Limb (tissue), 2 donors: Measurements from ENCODE around the gene KCNN4.
"Not testable (repeated sequence)": the region's sequence is repeated elsewhere in the genome, so short reads cannot be mapped to it uniquely, and the experiment has no call there.

Source experiments
- DNase-seq, 2 donors: peaks; one replicate each; pipeline ENCODE4 v3.0.0-alpha.2; 2016; ENCODE audit errors: extremely low spot score in 2 of 2

The KCNN4 gene

DNA sequence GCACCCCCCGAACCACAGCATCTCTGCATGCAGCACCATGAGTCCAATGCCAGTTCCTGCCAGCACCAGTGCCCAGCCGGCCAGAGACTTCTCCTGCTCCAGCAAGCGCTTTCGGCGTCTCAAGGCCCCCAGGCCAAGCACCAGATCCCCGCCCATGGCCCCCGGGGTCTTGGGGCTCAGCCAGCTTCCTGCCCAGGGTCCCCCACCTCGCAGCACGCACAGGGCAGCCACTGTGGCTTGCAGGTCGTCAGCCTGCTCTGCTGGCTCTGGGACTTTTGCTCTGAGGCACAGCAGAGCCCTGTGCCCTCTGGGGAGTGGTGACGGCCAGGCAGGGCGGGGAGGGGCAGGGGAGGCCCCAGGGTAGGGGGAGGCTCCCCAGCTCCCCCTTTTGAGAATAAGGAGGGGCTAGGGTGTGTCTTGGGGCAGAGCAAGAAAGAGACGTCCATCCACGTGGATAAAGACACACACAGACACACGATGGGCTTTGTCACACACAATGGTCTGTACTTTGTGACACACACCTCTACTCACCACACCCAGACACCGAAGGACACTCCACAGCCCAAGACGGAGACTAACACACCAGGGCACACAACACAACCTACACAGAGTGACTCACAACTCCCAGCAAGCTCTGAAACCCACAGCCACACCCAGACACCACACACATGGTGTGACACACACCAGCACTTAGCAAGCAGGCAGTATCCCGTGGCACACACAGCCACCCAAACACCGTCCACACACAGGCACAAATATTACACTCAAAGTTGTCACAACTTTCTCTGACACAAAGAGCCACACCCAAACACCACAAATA, at the start of gene KCNN4:
KCNN4 (minus strand) TSS at position 268 of the 820 bp plus-strand sequence; CDS start at position 156, 112 bp downstream.
- no peak for DNase-seq

DNA sequence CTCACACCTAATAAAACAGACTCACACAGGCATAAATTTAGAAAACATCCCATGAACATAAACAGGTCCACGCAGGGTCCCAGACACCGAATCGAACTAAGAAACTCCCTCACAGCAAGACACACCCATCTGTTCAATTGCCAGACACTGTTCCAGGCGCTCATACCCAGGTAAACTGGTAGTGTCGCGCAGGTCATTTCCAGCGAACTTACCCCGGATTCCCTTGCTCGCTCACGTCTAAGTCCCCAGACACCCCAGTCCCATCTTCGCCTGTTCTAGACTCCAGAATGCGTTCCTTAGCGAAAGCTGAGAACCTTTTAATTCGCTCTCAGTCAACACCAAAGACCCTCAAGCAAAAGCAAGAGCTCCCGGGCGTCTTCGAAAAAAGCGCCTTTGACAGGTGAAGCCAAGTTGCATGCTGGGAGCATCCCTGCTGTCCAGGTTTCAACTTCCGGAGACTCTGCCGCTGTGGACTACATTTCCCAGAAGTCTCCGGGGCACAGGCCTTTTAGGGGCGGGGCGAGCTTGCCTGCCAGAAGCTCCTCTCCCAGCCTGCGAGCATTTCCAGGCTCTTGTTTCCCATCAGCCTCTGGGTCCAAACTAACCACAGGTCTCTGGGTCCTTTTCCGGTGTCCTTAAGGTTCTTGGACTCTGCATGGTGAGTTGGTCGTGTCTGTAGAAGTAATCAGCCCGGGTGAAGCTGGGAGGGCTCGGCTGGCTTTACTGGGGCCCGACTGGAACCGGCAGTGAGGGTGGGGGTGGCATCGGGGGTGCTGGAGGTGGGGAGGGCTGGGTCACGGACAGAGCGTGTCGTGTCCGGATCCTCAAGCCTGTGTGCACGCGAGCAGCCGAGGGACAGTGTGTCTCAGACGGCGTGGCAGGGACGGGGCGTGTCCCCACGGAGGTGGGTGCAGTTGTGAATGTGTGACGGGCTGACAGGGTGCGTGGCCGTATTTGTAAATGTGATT, 46.3 kb upstream of the KCNN4 start, which contains the start of gene ZNF283:
ZNF283 (plus strand) TSS at position 535 of the 968 bp plus-strand sequence. CDS start 6,184 bp downstream, outside the sequence.
- DNase-seq, result peak; percentile 88 to 94

DNA sequence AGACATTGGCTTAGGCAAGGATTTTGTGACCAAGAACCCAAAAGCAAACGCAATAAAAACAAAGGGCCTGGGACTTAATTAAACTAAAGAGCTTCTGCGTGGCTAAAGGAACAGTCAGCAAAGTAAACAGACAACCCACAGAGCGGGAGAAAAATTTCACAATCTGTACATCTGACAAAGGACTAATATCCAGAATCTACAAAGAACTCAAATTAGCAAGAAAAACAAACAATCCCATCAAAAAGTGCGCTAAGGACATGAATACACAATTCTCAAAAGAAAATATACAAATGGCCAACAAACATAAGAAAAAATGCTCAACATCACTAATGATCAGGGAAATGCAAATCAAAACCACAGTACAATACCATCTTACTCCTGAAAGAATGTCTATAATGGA, 43.8 kb upstream of the KCNN4 start:
- DNase-seq, result not testable (repeated sequence)

DNA sequence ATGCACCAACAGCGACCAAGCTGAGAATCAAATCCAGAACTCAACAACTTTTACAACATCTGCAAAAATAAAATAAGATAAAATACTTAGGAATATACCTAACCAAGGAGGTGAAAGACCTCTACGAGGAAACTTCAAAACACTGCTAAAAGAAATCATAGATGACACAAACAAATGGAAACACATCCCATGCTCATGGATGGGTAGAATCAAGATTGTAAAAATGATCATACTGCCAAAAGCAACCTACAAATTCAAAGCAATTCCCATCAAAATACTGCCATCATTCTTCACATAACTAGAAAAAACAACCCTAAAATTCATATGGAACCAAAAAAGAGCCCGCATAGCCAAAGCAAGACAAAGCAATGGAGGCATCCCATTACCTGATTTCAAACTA, 43.1 kb upstream of the KCNN4 start:
- not testable (repeated sequence) for DNase-seq

DNA sequence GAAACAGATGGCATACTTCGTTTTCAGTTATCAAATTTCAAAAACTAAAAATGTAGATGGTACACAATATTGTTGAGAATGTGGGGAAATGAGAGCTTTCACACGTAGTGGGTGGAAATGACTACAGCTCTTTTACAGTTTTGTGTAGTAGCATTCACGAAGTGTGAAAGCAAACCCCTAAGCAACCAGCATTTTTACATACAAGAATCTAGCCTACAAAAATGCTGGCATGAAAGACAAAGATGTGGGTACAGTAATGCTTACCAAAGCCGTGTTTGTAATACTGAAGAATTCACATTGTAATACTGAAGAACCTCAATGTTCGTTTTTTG, 40.1 kb upstream of the KCNN4 start:
- DNase-seq, result no peak

DNA sequence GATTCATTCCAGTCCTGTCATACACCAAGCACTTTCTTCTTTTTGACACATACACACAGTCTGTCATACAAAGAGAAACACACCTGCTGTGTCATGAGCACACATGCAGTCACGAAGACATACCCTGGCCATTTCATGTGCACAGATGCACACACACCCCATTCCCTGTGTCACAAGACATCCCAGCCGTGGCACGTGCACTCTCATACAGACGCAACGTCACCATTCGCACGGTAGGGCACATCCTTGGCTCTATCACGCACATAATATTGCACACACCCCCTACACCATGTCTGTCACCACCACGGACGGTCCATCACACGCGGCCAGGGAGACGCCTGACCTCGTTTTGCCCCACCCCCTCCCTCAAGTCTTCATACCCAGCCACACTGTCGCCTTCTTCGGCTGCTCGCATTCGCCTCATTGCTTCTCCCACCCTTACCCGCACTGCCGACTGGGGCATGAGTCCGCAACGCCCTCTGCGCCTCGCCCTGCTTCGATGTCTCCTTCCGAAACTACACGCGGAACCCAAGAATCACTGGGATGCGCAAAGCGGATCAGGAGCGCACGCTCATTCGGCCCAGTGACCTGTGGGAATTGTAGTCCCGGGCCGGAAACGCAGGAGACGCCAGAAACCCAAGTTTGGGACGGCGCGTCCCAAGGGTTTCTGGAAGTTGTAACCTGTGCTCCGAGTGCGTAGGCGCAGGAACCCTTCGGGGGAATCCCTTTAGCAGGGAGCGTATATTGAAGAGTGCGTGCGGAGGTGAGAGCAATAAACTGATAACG, 39.5 kb upstream of the KCNN4 start:
- DNase-seq, result peak; percentile 13 to 38

DNA sequence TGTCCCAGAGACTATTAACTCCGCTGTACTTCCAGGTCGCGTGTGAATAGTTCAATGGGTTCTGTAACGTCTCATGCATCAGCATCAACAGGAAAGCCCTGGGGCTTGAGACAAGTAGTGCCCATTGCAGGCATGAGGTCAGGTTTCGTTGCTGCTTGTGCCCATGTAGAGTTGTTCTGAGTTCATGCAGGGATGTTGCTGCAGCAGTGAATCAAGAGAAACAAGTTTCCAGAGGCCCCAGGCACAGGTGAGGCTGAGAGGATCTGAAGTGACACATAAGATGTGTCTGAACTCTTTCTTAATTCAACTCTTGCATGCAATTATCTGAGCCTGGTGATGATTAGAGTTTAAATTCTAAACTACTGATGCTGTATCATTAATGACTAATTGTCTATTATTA, 37.7 kb upstream of the KCNN4 start:
- no peak for DNase-seq

DNA sequence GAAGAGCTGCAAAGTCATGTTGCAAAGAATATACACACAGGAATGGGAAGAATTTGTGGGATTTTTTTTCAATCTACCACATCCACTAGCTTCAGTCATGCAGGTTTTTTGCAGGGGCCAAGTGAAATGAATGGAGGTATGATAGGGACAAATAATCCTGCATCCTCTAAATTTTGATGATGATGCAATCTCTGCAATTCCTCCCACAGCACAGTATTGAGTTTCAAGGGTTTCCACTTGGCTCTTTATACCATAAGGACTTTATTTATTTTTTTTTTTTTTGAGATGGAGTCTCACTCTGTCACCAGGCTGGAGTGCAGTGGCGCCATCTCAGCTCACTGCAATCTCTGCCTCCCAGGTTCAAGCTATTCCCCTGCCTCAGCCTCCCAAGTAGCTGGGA, 36.7 kb upstream of the KCNN4 start:
- not testable (repeated sequence) for DNase-seq

DNA sequence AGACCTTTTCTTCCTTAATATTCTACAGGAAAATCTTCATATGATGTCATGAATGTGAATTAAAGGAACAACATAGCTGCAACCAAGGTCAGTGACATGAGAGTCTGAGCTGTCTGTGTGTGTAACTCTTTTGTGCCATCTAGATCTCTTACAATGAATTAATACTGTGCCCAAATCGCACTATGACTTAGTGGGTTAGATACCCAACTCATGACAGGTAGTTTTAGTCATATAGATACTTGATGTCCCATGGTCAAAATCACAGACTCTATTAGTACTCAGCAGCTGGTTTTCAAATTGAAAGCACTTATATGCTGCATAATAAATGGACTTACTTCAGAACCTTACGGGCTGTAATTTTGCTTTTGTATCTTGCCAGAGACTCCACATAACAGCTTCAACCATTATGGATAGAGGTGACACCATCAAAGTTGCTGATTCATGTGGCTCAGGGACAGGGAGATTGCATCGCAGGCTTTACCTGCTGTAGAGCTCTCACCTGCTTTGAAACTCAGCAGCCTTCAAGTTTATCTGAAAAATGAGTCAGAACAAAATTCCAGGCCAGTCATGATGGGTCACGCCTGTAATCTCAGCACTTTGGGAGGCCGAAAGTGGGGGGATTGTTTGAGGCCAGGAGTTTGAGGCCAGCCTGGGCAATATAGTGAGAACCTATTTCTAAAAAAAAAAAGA, 34.0 kb upstream of the KCNN4 start:
- DNase-seq, result no peak

DNA sequence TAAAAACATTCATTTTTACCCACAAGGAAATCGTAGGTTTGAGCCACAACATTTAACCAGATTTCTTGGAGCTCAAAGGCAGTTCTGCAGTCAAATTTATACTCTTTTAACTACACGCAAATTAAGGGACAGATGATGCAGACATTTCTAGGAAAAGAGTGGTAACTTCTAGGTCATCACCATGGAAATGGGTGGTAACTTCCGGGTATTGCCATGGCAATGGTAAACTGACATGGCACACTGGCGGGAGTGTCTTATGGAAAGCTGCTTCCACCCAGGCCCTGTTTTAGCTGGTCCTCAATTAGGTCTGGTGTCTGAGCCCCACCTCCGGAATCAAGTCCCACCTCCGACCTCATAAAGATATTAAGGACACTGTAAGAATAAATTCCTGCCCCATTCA, 31.9 kb upstream of the KCNN4 start:
- DNase-seq, result no peak

DNA sequence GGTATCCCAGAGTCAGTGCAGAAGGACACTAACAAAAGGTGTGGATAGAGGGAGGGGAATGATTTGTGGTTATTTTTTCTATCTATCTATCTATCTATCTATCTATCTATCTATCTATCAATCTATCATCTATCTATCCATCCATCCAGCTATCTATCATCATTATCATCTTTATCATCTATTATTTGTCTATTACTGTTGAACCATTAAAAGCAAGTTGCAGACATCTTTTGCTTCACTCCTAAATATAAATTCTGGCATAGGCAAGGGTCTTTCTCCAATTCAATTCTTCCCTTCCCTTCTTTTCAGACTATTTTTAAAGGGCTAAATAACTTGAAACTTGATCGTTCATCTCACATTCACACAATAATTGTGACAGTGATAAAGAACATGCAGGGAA, 31.5 kb upstream of the KCNN4 start:
- no peak for DNase-seq

DNA sequence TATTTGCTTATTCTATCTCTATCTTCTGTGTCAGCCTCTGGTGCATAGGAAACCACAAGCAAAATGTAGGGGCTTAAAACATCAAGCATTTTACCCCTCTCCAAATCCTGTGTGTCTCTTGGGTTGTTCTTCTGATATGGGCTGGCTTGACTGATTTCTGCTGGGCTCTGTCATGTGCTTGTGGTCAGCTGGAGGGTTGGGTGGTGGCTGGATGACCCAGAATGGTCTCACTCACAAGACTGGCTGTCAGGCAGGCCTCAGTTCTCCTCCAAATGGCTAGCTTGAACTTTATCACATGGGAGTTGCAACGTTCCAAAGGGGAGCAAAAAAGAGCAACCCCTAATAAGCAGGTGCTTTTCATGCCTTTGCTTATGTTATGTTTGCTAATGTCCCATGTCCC, 31.1 kb upstream of the KCNN4 start:
- no peak for DNase-seq

DNA sequence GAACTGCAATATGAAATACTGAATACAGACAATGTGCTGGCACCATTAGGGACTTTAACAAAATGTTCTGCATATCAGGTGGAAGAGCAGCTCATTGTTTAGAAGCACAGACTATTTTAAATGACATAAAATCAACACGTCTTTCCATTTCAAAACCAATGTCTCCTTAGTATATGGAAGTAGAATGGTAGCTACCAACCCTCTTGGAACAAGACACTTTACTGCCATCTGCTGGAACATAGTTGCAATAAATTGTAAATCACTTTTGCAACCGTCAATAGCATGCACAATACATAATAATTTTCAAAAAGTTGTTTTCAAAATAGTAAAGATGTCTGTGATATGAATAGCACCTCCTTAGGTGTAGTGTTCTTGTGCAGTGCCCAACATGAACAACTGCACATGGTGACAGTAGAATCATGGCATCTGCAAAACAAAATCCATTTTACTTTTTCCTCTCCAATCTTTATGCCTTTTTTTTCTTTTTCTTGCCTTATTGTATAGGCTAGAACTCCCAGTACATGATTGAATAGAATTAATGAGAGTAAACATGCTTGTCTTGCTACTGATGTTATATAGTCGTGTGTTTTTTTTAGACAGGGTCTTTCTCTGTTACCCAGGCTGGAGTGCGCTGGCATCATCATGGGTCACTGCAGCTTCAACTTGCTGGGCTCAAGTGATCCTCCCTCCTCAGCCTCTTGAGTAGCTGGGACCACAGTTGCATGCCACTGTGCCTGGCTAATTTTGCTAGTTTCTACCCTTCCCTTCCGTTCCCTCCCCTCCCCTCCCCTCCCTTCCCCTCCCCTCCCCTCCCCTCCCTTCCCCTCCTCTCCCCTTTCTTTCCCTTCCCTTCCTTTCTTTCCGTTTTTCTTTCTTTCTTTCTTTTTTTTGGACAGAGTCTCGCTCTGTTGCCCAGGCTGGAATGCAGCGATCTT, 29.3 kb upstream of the KCNN4 start:
- DNase-seq, result peak in 1 of 2 donors; percentile 27

DNA sequence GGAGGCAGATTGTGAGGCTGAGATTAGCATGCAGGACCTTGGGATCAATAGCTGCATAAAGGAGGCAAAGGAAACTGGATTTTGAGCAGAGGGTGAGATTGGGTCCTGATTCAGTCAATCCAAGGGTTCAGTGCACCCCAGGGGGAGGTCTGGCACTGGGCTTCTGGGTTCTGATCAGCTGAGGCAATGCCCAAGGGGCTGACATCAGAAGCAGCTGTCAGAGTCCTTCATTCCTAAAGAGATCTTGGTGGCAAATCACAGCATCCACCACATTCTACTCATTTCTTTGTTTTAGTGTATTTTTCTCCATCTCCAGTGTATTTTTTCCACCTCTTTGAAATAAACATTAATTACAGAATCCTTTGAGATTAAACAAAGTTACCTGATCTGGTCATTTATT, 26.9 kb upstream of the KCNN4 start:
- DNase-seq, result no peak

DNA sequence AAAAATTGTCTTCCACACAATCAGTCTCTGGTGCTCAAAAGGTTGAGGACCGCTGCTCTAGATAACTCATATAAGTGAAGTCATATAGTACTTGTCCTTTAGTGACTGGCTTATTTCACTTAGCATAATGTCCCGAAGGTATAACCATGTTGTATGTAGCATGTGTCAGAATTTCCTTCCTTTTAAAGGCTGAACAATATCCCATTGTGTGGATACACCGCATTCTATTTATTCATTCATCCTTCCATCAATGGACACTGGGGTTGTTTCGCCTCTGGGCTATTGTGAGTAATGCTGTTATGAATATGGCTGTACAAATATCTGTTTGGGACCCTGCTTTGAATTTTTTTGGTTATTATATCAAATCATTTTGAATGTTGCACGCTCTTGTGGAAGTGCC, 26.1 kb upstream of the KCNN4 start:
- DNase-seq, result no peak

DNA sequence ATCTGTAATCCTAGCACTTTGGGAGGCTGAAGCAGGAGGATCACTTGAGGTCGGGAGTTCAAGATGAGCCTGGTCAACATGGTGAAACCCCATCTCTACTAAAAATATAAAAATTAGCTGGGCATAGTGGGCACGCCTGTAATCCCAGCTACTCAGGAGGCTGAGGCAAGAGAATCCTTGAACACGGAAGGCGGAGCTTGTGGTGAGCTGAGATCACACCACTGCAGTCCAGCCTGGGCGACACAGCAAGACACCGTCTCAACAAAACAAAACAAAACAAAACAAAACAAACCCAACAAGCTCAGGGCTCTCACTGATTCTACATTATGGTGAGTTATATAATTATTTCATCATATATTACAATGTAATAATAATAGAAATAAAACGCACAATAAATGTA, 25.6 kb upstream of the KCNN4 start:
- not testable (repeated sequence) for DNase-seq

DNA sequence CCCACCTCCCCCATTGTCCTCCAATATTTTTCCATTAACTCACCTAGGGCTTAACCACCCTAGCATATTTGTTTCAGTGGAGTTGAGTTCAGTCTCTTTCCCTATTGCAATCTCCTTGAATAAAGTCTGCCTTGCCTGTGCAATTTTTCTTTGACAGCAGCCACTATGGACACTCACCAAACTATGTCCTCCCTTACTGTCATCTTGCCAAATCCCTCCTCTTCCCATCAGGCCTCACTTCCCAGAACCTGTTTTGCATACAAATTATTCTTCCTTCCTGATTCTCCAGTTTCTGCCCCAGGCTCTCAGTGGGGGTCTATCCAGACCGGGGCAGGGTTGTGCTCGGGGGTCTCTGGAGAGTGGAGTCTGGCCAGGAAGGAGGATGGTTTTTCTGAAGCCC, 23.7 kb upstream of the KCNN4 start:
- no peak for DNase-seq

DNA sequence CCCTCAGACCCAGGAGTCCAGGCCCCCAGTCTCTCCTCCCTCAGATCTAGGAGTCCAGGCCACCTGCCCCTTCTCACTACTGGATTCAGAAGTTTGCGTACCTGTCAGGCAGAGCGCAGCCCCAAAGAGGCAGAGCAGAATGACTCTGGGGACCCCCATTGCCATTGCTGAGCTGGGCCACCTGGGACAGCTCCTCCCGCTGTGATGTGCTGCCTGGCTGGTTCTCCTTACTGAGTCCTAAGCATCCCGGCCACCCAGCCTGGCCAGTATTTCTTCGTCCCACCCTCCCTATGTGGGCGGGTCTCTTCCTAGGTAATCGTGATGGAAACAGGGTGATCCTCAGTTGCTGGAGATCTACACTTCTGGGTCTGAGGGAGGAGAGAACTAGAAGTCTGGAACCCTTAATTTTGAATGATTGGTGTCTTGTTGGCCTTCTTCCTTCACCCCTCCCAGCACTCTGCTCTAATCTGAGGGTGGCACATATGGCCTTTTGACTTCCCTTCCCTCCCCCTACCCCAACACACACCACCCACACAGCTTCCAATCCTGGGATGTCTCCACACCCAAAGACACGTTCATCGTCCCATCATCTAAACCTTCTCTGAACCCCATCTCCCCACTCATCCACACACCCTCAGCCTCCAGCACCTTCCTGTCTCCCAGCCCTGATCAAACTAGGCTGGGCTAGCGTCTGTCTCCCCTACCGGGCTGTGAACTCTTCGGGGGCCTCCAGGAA, 21.6 kb upstream of the KCNN4 start, which contains the start of gene LYPD5:
LYPD5 (minus strand) TSS at position 232 of the 736 bp plus-strand sequence; CDS start at position 165, 67 bp downstream.
- DNase-seq, result no peak
